Measurements from ENCODE around the gene CHST15.

CHST15 gene

GRCh38 chr10:124092860-124093773 is at the start of gene CHST15:
TSS of gene CHST15 (minus strand) at chr10:124093598. CDS start at chr10:124046212, 47,386 bp downstream.
- no peak for DNase-seq (ENCODE audit: low read depth in 3 of 3, low spot score in 1 of 3)

GRCh38 chr10:124142960-124143359 is 49.6 kb upstream of the CHST15 start:
- DNase-seq (ENCODE audit: low read depth in 3 of 3, low spot score in 1 of 3), result no peak

GRCh38 chr10:124142006-124142739 is 48.8 kb upstream of the CHST15 start:
- no peak for DNase-seq (ENCODE audit: low read depth in 3 of 3, low spot score in 1 of 3)

GRCh38 chr10:124138883-124139348 is 45.5 kb upstream of the CHST15 start:
- DNase-seq (ENCODE audit: low read depth in 3 of 3, low spot score in 1 of 3), result no peak

- DNase-seq (ENCODE audit: low read depth in 3 of 3, low spot score in 1 of 3), result no peak
Observed at GRCh38 chr10:124138195-124138882, 44.9 kb upstream of the CHST15 start.

- DNase-seq (ENCODE audit: low read depth in 3 of 3, low spot score in 1 of 3), result no peak
Observed at GRCh38 chr10:124134251-124134893, 41.0 kb upstream of the CHST15 start.

GRCh38 chr10:124132876-124133275 is 39.5 kb upstream of the CHST15 start:
- no peak for DNase-seq (ENCODE audit: low read depth in 3 of 3, low spot score in 1 of 3)

- no peak for DNase-seq (ENCODE audit: low read depth in 3 of 3, low spot score in 1 of 3)
Observed at GRCh38 chr10:124132306-124132705, 38.9 kb upstream of the CHST15 start.

- DNase-seq (ENCODE audit: low read depth in 3 of 3, low spot score in 1 of 3), result no peak
Observed at GRCh38 chr10:124131172-124131571, 37.8 kb upstream of the CHST15 start.

GRCh38 chr10:124130198-124130900 is 37.0 kb upstream of the CHST15 start:
- no peak for DNase-seq (ENCODE audit: low read depth in 3 of 3, low spot score in 1 of 3)

- no peak for DNase-seq (ENCODE audit: low read depth in 3 of 3, low spot score in 1 of 3)
Observed at GRCh38 chr10:124129471-124129870, 36.1 kb upstream of the CHST15 start.

- no peak for DNase-seq (ENCODE audit: low read depth in 3 of 3, low spot score in 1 of 3)
Observed at GRCh38 chr10:124128811-124129145, 35.4 kb upstream of the CHST15 start.

GRCh38 chr10:124127965-124128810 is 34.8 kb upstream of the CHST15 start:
- DNase-seq (ENCODE audit: low read depth in 3 of 3, low spot score in 1 of 3), result no peak

- no peak for DNase-seq (ENCODE audit: low read depth in 3 of 3, low spot score in 1 of 3)
Observed at GRCh38 chr10:124127563-124127962, 34.2 kb upstream of the CHST15 start.

GRCh38 chr10:124126983-124127385 is 33.6 kb upstream of the CHST15 start:
- no peak for DNase-seq (ENCODE audit: low read depth in 3 of 3, low spot score in 1 of 3)

GRCh38 chr10:124126145-124126982 is 33.0 kb upstream of the CHST15 start:
- DNase-seq (ENCODE audit: low read depth in 3 of 3, low spot score in 1 of 3), result no peak

- DNase-seq (ENCODE audit: low read depth in 3 of 3, low spot score in 1 of 3), result no peak
Observed at GRCh38 chr10:124125305-124126116, 32.1 kb upstream of the CHST15 start.

- DNase-seq (ENCODE audit: low read depth in 3 of 3, low spot score in 1 of 3), result no peak
Observed at GRCh38 chr10:124124769-124125161, 31.4 kb upstream of the CHST15 start.

Measured in stimulated activated CD4-positive, alpha-beta T cell treated with anti-CD3 and anti-CD28 coated beads, TNF-alpha, amount 100 ng/mL, for 1 hour (primary cell).